Left lung (tissue), 10 donors: Measurements from ENCODE around the gene YAP1. TPM values are rescaled to one million over a fixed set of nuclear protein-coding genes. Genes with fewer than 3 reads are reported as not detected.

Experiments used
- ATAC-seq: fragments of 200-7000 bp; cut with Tn5 transposase; one replicate; pipeline ENCODE4 v1.9.1; 2020; ENCODE audit warnings: moderate library complexity
- DNase-seq, 4 donors: peaks; one replicate each; pipeline ENCODE4 v3.0.0-alpha.2; 2013 to 2020
- H3K27ac ChIP-seq, 2 donors: fragments of 200-600 bp; sonication (generic) in 1 of 2; one replicate each; pipeline versions ENCODE4 v1.5.0 to v1.8.0; 2020 to 2021
- H3K27me3 ChIP-seq, 2 donors: fragments of 200-600 bp; sonication (generic) in 1 of 2; one replicate each; pipeline versions ENCODE4 v1.5.0 to v1.8.0; 2020 to 2021
- H3K36me3 ChIP-seq, 2 donors: fragments of 200-600 bp; sonication (generic) in 1 of 2; one replicate each; pipeline versions ENCODE4 v1.5.0 to v1.8.0; 2020 to 2021
- H3K4me1 ChIP-seq, 2 donors: fragments of 200-600 bp; one replicate each; pipeline ENCODE4 v1.8.0; 2021
- H3K4me3 ChIP-seq, 2 donors: fragments of 200-600 bp; sonication (generic) in 1 of 2; one replicate each; pipeline versions ENCODE4 v1.5.0 to v1.8.0; 2020 to 2021; ENCODE audit warnings: mild to moderate bottlenecking in 1 of 2
- H3K9me3 ChIP-seq, 2 donors: fragments of 200-600 bp; sonication (generic) in 1 of 2; one replicate each; pipeline versions ENCODE4 v1.5.0 to v1.8.0; 2020 to 2021
- intact Hi-C, 2 donors: fragments of 100-400 bp; cut with DNase I; formaldehyde crosslinking; loops; one replicate each; pipeline versions ENCODE4 v1.11.2 to v1.14.2; 2022
- polyA plus RNA-seq, 6 donors: library from polyadenylated mRNA; unstranded; fragments of 120-200 nt; gene quantifications; one replicate each; pipeline ENCODE4 v1.2.1, GENCODE V29; 2013; ENCODE audit not compliant: insufficient read length in 6 of 6
- total RNA-seq, 2 donors: library from RNA; stranded (reverse); fragmentation: NEBNext Ultra II Directional; extraction: Animal tissue kit (Norgen Biotek cat#: 25700); gene quantifications; one replicate each; pipeline ENCODE4 v1.2.1, GENCODE V29; 2021
- TF ChIP-seq, protein P1 (sequence below), 2 donors: fragments of 200-600 bp; sonication (generic) in 1 of 2; IDR thresholded peaks; one replicate each; pipeline versions ENCODE4 v1.5.0 to v1.8.0; 2021; ENCODE audit warnings: antibody characterized with exemption in 2 of 2
- donor health status: DM: no; HTN: yes; CAD: no.
- donor health status: DM: no; HTN: no; CAD: no.

YAP1 gene
- total and polyA plus RNA-seq, 8 donors = 105 to 384 (median 335) TPM

DNA sequence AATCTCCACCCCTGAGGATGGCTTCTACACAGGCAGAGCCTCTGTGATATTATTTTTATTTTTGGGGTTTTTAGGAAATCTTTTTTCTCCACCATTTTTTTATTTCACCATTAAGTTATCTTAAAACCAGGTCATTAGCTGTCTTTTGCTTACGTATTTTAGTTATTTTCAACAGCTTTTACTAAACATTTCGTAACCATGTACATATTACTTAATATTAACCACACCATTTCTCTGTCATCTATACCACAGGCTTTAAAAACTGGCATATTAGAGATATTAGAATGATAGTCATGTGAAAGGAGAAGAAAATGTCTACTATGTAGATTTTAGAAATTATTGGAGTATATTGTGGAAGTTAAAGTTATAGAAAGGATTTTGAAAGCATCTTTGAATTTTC is 37.4 kb downstream of the YAP1 start:
- Histone ChIP-seq H3K36me3 (no peaks in the 10 kb centered on the region), H3K9me3 (no peaks in the 10 kb centered on the region), H3K4me1 (peaks cover 22 to 28% of the 10 kb centered on the region in 2 donors), H3K27ac (no peak overlapping the region), H3K4me3 (no peak overlapping the region), H3K27me3 (no peaks in the 10 kb centered on the region)
- ATAC-seq (no peak), DNase-seq (no peak)
- TF ChIP-seq, protein P1, sequence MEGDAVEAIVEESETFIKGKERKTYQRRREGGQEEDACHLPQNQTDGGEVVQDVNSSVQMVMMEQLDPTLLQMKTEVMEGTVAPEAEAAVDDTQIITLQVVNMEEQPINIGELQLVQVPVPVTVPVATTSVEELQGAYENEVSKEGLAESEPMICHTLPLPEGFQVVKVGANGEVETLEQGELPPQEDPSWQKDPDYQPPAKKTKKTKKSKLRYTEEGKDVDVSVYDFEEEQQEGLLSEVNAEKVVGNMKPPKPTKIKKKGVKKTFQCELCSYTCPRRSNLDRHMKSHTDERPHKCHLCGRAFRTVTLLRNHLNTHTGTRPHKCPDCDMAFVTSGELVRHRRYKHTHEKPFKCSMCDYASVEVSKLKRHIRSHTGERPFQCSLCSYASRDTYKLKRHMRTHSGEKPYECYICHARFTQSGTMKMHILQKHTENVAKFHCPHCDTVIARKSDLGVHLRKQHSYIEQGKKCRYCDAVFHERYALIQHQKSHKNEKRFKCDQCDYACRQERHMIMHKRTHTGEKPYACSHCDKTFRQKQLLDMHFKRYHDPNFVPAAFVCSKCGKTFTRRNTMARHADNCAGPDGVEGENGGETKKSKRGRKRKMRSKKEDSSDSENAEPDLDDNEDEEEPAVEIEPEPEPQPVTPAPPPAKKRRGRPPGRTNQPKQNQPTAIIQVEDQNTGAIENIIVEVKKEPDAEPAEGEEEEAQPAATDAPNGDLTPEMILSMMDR (IDR thresholded peaks at IDR 0.05) = no peak
- intact Hi-C loops = no loop called here

DNA sequence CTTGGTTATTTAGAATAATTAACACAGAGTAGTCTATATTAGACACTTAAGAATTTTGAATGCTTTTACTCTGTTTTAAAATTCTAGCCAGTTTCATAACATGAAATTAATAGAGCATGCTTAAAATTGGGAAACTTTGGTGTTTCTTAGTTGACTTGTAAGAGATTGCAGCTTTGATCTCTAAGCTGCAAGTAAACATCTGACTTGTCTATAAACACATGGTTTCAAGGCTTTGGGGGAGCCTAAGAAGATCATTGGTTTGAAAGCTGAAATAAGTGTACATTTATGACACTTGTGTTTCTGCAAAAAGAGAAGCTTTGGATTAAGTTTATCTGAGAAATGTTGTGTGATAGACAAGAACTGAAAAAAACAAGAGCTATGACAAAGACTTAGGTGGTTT is 37.8 kb downstream of the YAP1 start:
- H3K27ac ChIP-seq = no peak overlapping the region
- H3K4me3 ChIP-seq = no peak overlapping the region
- peaks cover 22 to 25% of the 10 kb centered on the region in 2 donors for H3K4me1 ChIP-seq
- DNase-seq (no peak), ATAC-seq (no peak)
- H3K36me3 ChIP-seq = no peaks in the 10 kb centered on the region
- TF ChIP-seq, protein P1 (IDR thresholded peaks at IDR 0.05) = no peak
- intact Hi-C loops = no loop called here
- H3K27me3 ChIP-seq = no peaks in the 10 kb centered on the region
- no peaks in the 10 kb centered on the region for H3K9me3 ChIP-seq

DNA sequence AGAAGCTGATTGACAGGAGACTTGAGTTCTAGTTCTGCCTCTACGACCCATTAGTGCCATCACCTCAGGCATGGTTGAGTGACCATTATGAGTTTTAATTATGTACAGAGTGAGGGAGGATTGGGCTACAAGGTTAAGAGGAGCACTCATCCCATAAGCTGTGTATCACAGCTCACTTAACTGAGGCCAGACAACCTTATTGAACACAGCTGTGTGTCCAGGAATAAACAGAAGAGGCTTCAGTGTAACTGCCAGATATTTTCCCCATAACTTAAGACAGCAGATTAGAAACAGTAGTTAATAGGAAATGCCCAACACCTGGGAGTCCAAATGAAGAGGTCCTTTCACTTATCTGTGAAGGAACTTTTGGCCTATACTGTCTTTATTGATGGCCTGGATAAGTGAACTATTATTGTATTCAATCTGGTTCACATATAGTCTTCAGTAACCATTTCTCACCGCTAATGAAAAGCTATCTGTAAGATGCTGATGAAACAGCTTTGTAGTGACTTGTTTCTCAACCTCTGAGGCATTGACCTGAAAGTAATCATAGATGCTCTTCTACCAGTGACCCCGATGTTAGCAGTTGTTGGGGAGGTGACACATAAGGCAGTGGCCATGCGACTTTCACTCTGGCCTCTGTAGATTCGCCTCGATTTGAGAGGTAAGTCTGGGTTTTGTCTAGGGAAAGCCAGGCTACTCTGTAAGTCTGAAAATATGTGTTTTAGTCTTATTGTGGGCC is 41.7 kb downstream of the YAP1 start:
- peaks cover 9 to 18% of the 10 kb centered on the region in 2 donors for H3K4me1 ChIP-seq
- no peaks in the 10 kb centered on the region for H3K9me3 ChIP-seq
- intact Hi-C loops = no loop called here
- H3K27me3 ChIP-seq = no peaks in the 10 kb centered on the region
- no peak for DNase-seq
- H3K4me3 ChIP-seq = no peak overlapping the region
- TF ChIP-seq, protein P1 (IDR thresholded peaks at IDR 0.05) = no peak
- ATAC-seq = peak; percentile 14
- H3K36me3 ChIP-seq = no peaks in the 10 kb centered on the region
- H3K27ac ChIP-seq = no peak overlapping the region

DNA sequence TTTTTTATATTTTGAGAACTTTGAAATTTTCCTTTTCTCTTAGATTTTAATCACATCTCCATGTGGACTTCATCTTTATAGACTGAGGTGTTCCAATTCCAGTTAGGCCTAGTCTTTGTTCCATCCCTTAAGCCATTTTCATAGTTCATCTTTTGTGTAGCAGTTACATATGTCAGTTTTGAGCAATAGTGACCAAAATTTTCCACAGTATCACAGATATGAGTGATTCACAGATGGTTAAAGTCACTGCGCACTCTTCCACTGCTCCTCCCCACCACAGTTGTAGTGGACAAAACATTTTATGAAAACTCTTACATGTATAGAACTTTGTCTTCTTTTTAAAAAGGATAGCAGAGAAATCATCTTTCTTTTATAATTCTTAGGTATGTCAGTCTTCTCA is 42.8 kb downstream of the YAP1 start:
- no peak for ATAC-seq

DNA sequence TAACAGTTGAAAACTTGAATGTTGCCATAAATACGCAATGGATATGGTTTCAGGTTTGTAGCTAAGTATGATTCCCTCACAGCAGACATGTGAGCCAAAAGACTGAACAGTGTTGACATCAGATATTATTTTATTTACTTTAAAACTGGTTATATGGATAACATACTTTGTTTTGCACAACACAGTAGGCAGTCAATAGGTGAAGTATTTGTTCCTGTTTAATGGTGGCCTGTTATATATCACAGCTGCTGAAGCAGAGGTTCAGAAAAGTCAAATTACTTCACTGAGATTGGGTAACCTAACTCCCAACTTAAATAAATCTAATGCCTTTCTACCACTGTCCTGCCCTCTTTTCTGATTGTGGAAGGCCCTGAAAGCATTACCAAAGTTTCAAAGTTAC is 44.6 kb downstream of the YAP1 start:
- H3K27ac ChIP-seq = no peak overlapping the region
- TF ChIP-seq, protein P1 (IDR thresholded peaks at IDR 0.05) = no peak
- H3K36me3 ChIP-seq = no peaks in the 10 kb centered on the region
- ATAC-seq = no peak
- H3K4me1 ChIP-seq = peaks cover 12 to 25% of the 10 kb centered on the region in 2 donors
- no peaks in the 10 kb centered on the region for H3K27me3 ChIP-seq
- intact Hi-C loops = no loop called here
- no peak overlapping the region for H3K4me3 ChIP-seq
- no peaks in the 10 kb centered on the region for H3K9me3 ChIP-seq
- DNase-seq = peak in 2 of 4 donors; percentile 39 to 69

More for the DNA sequence above, 42.8 kb downstream of the YAP1 start:
- Histone ChIP-seq H3K27me3 (no peaks in the 10 kb centered on the region), H3K4me1 (peaks cover 12 to 18% of the 10 kb centered on the region in 2 donors), H3K36me3 (no peaks in the 10 kb centered on the region), H3K9me3 (no peaks in the 10 kb centered on the region), H3K4me3 (no peak overlapping the region), H3K27ac (no peak overlapping the region)
- TF ChIP-seq, protein P1 (IDR thresholded peaks at IDR 0.05) = no peak
- intact Hi-C loops = no loop called here
- no peak for DNase-seq
